ENCODE data around the gene EXOSC2. TPM values are rescaled to one million over a fixed set of nuclear protein-coding genes. Genes with fewer than 3 reads are reported as not detected.
A peak's percentile ranks its signal among the peaks of the same experiment; 100 is the strongest.

EXOSC2 gene
- total and polyA plus RNA-seq, 2 of the 13 experiments (the other 11 are each of a cell fraction or from before 2014, with no cell fraction given): 27.5 to 63.8 TPM

DNA sequence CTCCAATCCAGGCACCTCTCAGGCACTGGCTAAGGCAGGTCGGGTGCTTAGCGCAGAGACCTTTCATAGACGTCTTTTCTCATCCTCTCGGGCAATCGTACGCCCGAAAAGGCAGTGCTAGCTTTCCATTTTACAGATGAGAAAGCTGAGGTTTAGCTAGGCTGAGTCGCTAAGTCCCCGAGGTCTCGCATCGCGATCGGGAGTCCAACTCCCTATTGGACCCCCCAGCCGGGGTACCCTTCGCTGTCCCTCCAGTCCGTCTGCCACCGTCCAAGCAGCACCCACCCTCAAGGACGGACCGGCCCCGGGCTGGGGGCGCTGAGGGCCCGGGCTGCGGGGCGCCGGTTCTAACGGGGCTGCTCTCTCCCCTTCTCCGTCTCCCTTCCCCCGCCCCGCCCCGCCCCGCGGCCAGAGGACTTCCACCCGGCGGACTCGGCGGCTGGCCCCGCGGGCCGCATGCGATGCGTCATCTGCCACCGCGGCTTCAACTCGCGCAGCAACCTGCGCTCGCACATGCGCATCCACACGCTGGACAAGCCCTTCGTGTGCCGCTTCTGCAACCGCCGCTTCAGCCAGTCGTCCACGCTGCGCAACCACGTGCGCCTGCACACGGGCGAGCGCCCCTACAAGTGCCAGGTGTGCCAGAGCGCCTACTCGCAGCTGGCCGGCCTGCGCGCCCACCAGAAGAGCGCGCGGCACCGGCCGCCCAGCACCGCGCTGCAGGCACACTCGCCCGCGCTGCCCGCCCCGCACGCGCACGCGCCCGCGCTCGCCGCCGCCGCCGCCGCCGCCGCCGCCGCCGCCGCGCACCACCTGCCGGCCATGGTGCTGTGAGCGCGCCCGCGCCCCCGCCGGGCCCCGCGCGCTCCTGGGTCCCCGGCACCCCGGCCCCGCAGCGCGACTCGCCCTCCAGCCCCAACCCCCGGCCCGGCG lies 12.5 kb upstream of the EXOSC2 start (continued):
- TF ChIP-seq, protein P1, sequence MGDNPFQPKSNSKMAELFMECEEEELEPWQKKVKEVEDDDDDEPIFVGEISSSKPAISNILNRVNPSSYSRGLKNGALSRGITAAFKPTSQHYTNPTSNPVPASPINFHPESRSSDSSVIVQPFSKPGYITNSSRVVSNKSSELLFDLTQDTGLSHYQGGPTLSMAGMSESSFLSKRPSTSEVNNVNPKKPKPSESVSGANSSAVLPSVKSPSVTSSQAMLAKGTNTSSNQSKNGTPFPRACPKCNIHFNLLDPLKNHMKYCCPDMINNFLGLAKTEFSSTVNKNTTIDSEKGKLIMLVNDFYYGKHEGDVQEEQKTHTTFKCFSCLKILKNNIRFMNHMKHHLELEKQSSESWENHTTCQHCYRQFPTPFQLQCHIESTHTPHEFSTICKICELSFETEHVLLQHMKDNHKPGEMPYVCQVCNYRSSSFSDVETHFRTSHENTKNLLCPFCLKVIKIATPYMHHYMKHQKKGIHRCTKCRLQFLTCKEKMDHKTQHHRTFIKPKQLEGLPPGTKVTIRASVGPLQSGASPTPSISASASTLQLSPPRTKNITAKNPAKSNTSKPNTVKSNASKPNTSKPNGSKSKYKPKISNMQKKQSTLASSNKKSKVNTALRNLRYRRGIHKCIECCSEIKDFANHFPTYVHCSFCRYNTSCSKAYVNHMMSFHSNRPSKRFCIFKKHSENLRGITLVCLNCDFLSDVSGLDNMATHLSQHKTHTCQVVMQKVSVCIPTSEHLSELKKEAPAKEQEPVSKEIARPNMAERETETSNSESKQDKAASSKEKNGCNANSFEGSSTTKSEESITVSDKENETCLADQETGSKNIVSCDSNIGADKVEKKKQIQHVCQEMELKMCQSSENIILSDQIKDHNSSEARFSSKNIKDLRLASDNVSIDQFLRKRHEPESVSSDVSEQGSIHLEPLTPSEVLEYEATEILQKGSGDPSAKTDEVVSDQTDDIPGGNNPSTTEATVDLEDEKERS (CRISPR knock-in tag; IDR thresholded peaks at IDR 0.05): 0 out of 2 replicates have a peak, but pooled peaks have one; percentile 34
- peak; percentile 79 for TF ChIP-seq ZFY (CRISPR knock-in tag; IDR thresholded peaks at IDR 0.05)
- peak; percentile 47; the same call in 1 of the 2 replicates for TF ChIP-seq DRAP1 (CRISPR knock-in tag; IDR thresholded peaks at IDR 0.05)
- TF ChIP-seq, protein P2, sequence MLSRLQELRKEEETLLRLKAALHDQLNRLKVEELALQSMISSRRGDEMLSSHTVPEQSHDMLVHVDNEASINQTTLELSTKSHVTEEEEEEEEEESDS (CRISPR knock-in tag; IDR thresholded peaks at IDR 0.05; ENCODE audit: borderline replicate concordance): peak; percentile 95
- TF ChIP-seq, protein P3, sequence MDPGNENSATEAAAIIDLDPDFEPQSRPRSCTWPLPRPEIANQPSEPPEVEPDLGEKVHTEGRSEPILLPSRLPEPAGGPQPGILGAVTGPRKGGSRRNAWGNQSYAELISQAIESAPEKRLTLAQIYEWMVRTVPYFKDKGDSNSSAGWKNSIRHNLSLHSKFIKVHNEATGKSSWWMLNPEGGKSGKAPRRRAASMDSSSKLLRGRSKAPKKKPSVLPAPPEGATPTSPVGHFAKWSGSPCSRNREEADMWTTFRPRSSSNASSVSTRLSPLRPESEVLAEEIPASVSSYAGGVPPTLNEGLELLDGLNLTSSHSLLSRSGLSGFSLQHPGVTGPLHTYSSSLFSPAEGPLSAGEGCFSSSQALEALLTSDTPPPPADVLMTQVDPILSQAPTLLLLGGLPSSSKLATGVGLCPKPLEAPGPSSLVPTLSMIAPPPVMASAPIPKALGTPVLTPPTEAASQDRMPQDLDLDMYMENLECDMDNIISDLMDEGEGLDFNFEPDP (CRISPR knock-in tag; conservative IDR thresholded peaks at IDR 0.05): peak; percentile 88; the same call in 1 of the 2 replicates
- TF ChIP-seq GZF1 (CRISPR knock-in tag; IDR thresholded peaks at IDR 0.05): no peak
- TF ChIP-seq CEBPG (CRISPR knock-in tag; IDR thresholded peaks at IDR 0.05): peak; percentile 37
- TF ChIP-seq PREB (CRISPR knock-in tag; IDR thresholded peaks at IDR 0.05): no peak
- TF ChIP-seq NR2F1 (CRISPR knock-in tag; IDR thresholded peaks at IDR 0.05): no peak
- TF ChIP-seq, protein P4, sequence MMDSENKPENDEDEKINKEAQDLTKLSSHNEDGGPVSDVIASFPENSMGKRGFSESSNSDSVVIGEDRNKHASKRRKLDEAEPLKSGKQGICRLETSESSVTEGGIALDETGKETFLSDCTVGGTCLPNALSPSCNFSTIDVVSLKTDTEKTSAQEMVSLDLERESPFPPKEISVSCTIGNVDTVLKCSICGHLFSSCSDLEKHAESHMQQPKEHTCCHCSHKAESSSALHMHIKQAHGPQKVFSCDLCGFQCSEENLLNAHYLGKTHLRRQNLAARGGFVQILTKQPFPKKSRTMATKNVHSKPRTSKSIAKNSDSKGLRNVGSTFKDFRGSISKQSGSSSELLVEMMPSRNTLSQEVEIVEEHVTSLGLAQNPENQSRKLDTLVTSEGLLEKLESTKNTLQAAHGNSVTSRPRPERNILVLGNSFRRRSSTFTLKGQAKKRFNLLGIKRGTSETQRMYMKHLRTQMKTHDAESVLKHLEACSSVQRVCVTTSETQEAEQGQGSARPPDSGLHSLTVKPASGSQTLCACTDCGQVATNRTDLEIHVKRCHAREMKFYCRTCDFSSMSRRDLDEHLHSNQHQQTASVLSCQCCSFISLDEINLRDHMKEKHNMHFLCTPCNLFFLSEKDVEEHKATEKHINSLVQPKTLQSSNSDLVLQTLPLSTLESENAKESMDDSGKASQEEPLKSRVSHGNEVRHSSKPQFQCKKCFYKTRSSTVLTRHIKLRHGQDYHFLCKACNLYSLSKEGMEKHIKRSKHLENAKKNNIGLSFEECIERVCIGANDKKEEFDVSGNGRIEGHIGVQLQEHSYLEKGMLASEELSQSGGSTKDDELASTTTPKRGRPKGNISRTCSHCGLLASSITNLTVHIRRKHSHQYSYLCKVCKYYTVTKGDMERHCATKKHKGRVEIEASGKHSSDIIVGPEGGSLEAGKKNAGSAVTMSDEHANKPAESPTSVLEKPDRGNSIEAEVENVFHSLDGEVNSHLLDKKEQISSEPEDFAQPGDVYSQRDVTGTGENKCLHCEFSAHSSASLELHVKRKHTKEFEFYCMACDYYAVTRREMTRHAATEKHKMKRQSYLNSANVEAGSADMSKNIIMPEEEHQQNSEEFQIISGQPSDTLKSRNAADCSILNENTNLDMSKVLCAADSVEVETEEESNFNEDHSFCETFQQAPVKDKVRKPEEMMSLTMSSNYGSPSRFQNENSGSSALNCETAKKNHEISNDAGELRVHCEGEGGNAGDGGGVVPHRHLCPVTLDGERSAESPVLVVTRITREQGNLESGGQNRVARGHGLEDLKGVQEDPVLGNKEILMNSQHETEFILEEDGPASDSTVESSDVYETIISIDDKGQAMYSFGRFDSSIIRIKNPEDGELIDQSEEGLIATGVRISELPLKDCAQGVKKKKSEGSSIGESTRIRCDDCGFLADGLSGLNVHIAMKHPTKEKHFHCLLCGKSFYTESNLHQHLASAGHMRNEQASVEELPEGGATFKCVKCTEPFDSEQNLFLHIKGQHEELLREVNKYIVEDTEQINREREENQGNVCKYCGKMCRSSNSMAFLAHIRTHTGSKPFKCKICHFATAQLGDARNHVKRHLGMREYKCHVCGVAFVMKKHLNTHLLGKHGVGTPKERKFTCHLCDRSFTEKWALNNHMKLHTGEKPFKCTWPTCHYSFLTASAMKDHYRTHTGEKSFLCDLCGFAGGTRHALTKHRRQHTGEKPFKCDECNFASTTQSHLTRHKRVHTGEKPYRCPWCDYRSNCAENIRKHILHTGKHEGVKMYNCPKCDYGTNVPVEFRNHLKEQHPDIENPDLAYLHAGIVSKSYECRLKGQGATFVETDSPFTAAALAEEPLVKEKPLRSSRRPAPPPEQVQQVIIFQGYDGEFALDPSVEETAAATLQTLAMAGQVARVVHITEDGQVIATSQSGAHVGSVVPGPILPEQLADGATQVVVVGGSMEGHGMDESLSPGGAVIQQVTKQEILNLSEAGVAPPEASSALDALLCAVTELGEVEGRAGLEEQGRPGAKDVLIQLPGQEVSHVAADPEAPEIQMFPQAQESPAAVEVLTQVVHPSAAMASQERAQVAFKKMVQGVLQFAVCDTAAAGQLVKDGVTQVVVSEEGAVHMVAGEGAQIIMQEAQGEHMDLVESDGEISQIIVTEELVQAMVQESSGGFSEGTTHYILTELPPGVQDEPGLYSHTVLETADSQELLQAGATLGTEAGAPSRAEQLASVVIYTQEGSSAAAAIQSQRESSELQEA (CRISPR knock-in tag; IDR thresholded peaks at IDR 0.05; ENCODE audit: not compliant biosample characterization): peak; percentile 81
